SU-DHL-6 (cell line): ENCODE data around the gene SLC24A3.

Source experiments
- EZH2phosphoT487 ChIP-seq: fragments of 200-600 bp; sonication (generic), shearing (Covaris generic); conservative IDR thresholded peaks from 2 replicates; pipeline ENCODE4 v1.6.1; 2018; ENCODE audit warnings: mild to moderate bottlenecking, antibody characterized with exemption, low read length, moderate library complexity, mixed read lengths
- TF ChIP-seq, protein P1 (sequence below): fragments of 200-600 bp; sonication (generic); IDR thresholded peaks from one replicate; pipeline ENCODE4 v1.5.1; 2017; ENCODE audit warnings: antibody characterized with exemption, mild to moderate bottlenecking, low read length, moderate library complexity; ENCODE audit not compliant: insufficient read depth, poor library complexity, severe bottlenecking

DNA sequence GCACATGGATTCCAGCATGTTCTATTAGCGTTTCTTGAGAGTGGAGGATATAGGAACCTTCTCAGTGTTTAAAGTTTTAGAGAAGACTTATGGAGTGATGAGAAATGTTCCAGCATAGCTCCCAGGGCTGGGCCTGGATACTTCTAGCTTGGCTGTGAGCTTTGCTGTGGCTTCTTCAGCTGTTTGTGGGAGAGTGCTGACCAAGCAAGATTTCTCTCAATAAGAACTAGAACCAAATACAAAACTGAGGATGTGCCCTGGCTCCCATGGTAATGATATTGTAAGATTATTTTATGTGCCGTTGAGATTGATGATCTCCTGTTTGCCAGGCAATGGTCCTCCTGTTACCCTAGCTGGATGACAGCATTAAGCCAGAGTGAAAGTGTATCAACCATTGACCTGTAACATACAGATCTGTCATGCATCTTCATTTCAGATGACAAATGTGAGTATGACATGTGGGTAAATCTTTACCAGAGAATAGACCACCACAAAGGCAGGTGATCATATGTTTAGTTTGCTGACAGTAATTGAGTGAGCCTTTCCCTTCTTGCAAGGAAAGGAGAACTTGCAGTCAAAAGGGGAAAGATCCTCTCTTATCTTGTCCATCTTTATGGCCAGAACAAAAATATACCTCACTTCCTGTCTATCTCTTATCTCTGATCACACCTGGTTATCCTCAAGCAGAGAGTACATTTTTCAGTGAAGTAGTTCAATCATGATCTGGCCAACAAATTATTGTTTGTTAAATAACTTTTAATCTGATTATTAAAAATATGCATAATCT, 180.1 kb downstream of the SLC24A3 start:
- TF ChIP-seq, protein P1, sequence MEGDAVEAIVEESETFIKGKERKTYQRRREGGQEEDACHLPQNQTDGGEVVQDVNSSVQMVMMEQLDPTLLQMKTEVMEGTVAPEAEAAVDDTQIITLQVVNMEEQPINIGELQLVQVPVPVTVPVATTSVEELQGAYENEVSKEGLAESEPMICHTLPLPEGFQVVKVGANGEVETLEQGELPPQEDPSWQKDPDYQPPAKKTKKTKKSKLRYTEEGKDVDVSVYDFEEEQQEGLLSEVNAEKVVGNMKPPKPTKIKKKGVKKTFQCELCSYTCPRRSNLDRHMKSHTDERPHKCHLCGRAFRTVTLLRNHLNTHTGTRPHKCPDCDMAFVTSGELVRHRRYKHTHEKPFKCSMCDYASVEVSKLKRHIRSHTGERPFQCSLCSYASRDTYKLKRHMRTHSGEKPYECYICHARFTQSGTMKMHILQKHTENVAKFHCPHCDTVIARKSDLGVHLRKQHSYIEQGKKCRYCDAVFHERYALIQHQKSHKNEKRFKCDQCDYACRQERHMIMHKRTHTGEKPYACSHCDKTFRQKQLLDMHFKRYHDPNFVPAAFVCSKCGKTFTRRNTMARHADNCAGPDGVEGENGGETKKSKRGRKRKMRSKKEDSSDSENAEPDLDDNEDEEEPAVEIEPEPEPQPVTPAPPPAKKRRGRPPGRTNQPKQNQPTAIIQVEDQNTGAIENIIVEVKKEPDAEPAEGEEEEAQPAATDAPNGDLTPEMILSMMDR: no peak
- TF ChIP-seq EZH2phosphoT487: no peak
